Mesendoderm (in vitro differentiated cells): Measurements from ENCODE around the gene CHMP4B.
"Not testable (repeated sequence)": the region's sequence is repeated elsewhere in the genome, so short reads cannot be mapped to it uniquely, and the experiment has no call there.

Experiments
- DNase-seq: peaks from one replicate; pipeline ENCODE4 v3.0.0; 2013
- H2AK5ac ChIP-seq: 2 replicates; pipeline ENCODE4 v1.6.1; 2013; ENCODE audit warnings: low read length, inconsistent platforms
- H2BK120ac ChIP-seq: 2 replicates; pipeline ENCODE4 v1.6.1; 2013; ENCODE audit warnings: low read depth, mild to moderate bottlenecking, low read length, moderate library complexity, mixed read lengths
- H2BK15ac ChIP-seq: replicated peaks from 2 replicates; pipeline ENCODE4 v1.6.1; 2013; ENCODE audit warnings: low read depth, mild to moderate bottlenecking, moderate library complexity
- H2BK5ac ChIP-seq: 2 replicates; pipeline ENCODE4 v1.6.1; 2013; ENCODE audit warnings: low read length, inconsistent platforms
- H3K18ac ChIP-seq: 2 replicates; pipeline ENCODE4 v1.6.1; 2013; ENCODE audit warnings: mild to moderate bottlenecking, low read length, mixed read lengths
- H3K23ac ChIP-seq: one replicate; pipeline ENCODE4 v1.6.1; 2013; ENCODE audit warnings: low read length
- H3K27ac ChIP-seq: 2 replicates; pipeline ENCODE4 v1.5.1; 2013; ENCODE audit warnings: low read depth, mild to moderate bottlenecking, inconsistent platforms, low read length, moderate library complexity
- H3K27me3 ChIP-seq: 2 replicates; pipeline ENCODE4 v1.6.1; 2013; ENCODE audit warnings: low read length, control low read depth, mild to moderate bottlenecking, inconsistent platforms; ENCODE audit not compliant: insufficient read depth, poor library complexity
- H3K36me3 ChIP-seq: 2 replicates; pipeline ENCODE4 v1.6.1; 2013; ENCODE audit warnings: low read length, inconsistent platforms; ENCODE audit not compliant: control insufficient read depth, insufficient read depth
- H3K4ac ChIP-seq: one replicate; pipeline ENCODE4 v1.6.1; 2013; ENCODE audit warnings: low read depth, mild to moderate bottlenecking, low read length, moderate library complexity
- H3K4me1 ChIP-seq: 2 replicates; pipeline ENCODE4 v1.6.1; 2013; ENCODE audit warnings: low read depth, low read length, inconsistent platforms; ENCODE audit not compliant: control insufficient read depth
- H3K4me2 ChIP-seq: 2 replicates; pipeline ENCODE4 v1.6.1; 2013; ENCODE audit warnings: low read length
- H3K4me3 ChIP-seq: 2 replicates; pipeline ENCODE4 v1.5.1; 2013; ENCODE audit warnings: mild to moderate bottlenecking, low read length
- H3K56ac ChIP-seq: one replicate; pipeline ENCODE4 v1.6.1; 2013; ENCODE audit warnings: low read length
- H3K79me1 ChIP-seq: 2 replicates; pipeline ENCODE4 v1.6.1; 2013; ENCODE audit warnings: low read length, inconsistent platforms
- H3K79me2 ChIP-seq: 2 replicates; pipeline ENCODE4 v1.6.1; 2013; ENCODE audit warnings: mild to moderate bottlenecking, low read length; ENCODE audit not compliant: control insufficient read depth, insufficient read depth
- H3K9ac ChIP-seq: 2 replicates; pipeline ENCODE4 v1.6.1; 2013; ENCODE audit warnings: low read length, inconsistent platforms
- H4K5ac ChIP-seq: one replicate; pipeline ENCODE4 v1.6.1; 2013; ENCODE audit warnings: low read length
- H4K8ac ChIP-seq: one replicate; pipeline ENCODE4 v1.6.1; 2013; ENCODE audit warnings: low read depth, mild to moderate bottlenecking, control low read depth, low read length, moderate library complexity
- WGBS: extraction: QIAGEN DNeasy Blood & Tissue Kit; methylation state at CpG from one replicate; pipeline ENCODE4 v1.1.7; 2013; ENCODE audit warnings: low lambda C conversion rate, missing lambda C conversion rate; ENCODE audit not compliant: insufficient coverage; ENCODE audit errors: extremely low coverage; 5-methylcytosine and 5-hydroxymethylcytosine counted together

CHMP4B gene

DNA sequence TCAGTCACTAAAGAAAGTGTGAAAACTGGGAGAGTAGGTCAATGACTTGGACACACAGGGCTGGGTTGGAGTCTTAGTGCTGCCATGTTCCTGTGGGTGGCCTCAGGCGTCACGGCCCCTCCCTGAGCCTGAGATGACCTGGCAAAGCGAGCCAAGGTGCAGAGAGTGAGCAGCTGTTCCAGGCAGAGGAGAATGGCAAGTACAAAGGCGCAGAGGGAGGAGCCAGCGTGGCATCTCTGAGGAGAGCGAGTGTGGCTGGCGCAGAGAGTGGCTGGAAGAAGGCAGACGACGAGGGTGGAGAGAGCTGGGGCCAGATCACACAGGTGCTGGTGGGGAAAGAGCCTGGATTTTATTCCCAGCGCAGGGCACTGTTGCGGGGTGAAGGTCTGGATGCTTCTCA is 20.6 kb upstream of the CHMP4B start:
- WGBS: no CpG with 5 or more reads among the region's 11 CpGs
- no peak overlapping the region for H3K4ac ChIP-seq
- DNase-seq: no peak
- H3K27ac ChIP-seq: no peak overlapping the region
- no peak overlapping the region for H3K9ac ChIP-seq
- H2BK5ac ChIP-seq: no peak overlapping the region
- H3K4me1 ChIP-seq: no peaks in the 10 kb centered on the region
- no peak overlapping the region for H4K5ac ChIP-seq
- no peak overlapping the region for H4K8ac ChIP-seq
- H2AK5ac ChIP-seq: no peak overlapping the region
- H3K4me3 ChIP-seq: no peak overlapping the region
- no peak overlapping the region for H2BK120ac ChIP-seq
- peaks cover 1% of the 10 kb centered on the region for H3K36me3 ChIP-seq
- no peak overlapping the region for H2BK15ac ChIP-seq
- no peaks in the 10 kb centered on the region for H3K27me3 ChIP-seq
- H3K23ac ChIP-seq: no peak overlapping the region
- H3K79me2 ChIP-seq: no peaks in the 10 kb centered on the region
- H3K56ac ChIP-seq: no peak overlapping the region
- no peak overlapping the region for H3K4me2 ChIP-seq
- no peak overlapping the region for H3K18ac ChIP-seq
- H3K79me1 ChIP-seq: no peaks in the 10 kb centered on the region

DNA sequence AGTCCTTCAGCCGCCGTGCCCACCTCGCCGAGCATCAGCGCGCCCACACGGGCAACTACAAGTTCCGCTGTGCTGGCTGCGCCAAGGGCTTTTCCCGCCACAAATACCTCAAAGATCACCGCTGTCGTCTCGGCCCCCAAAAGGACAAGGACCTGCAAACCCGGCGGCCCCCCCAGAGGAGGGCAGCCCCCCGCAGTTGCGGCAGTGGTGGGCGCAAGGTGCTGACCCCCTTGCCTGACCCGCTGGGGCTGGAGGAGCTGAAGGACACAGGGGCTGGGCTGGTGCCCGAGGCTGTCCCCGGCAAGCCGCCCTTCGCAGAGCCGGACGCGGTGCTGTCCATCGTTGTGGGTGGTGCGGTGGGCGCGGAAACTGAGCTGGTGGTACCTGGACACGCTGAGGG is 20.1 kb upstream of the CHMP4B start:
- no peak overlapping the region for H2BK15ac ChIP-seq
- no peak overlapping the region for H3K4ac ChIP-seq
- no peak overlapping the region for H2BK120ac ChIP-seq
- H3K9ac ChIP-seq: no peak overlapping the region
- H3K56ac ChIP-seq: no peak overlapping the region
- H3K23ac ChIP-seq: no peak overlapping the region
- no peak for DNase-seq
- no peak overlapping the region for H3K18ac ChIP-seq
- H3K79me2 ChIP-seq: no peaks in the 10 kb centered on the region
- H3K27me3 ChIP-seq: no peaks in the 10 kb centered on the region
- no peak overlapping the region for H4K5ac ChIP-seq
- no peak overlapping the region for H3K4me3 ChIP-seq
- WGBS: no CpG with 5 or more reads among the region's 31 CpGs
- H3K79me1 ChIP-seq: no peaks in the 10 kb centered on the region
- no peak overlapping the region for H2BK5ac ChIP-seq
- no peak overlapping the region for H4K8ac ChIP-seq
- H3K4me2 ChIP-seq: no peak overlapping the region
- no peaks in the 10 kb centered on the region for H3K4me1 ChIP-seq
- no peak overlapping the region for H2AK5ac ChIP-seq
- peaks cover 1% of the 10 kb centered on the region for H3K36me3 ChIP-seq
- no peak overlapping the region for H3K27ac ChIP-seq

DNA sequence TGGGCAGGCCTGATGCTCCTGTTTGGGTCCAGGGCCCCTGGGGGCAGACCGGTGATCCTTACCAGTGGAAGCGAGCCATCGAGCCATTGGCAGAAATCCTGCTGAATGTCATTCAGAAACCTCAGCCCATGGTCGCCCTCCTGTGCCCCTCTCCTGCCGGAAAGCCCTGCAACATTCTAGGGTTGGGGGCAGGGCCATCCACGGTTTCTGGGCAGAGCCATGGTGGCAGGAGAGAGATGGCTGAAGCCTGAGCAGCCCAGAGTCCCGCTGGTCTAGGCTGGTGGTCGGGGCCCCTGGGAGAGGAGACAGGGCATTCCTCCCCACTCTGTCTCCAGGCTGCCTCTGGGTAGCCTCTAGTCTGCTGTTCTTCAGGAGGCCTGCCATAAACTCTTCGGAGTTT is 19.6 kb upstream of the CHMP4B start:
- Histone ChIP-seq H2AK5ac (no peak overlapping the region), H3K36me3 (peaks cover 1% of the 10 kb centered on the region), H3K18ac (no peak overlapping the region), H3K4me1 (no peaks in the 10 kb centered on the region), H3K4me3 (no peak overlapping the region), H3K27me3 (no peaks in the 10 kb centered on the region), H4K8ac (no peak overlapping the region), H3K9ac (no peak overlapping the region), H2BK5ac (no peak overlapping the region), H2BK120ac (no peak overlapping the region), H3K79me1 (no peaks in the 10 kb centered on the region), H3K79me2 (no peaks in the 10 kb centered on the region), H2BK15ac (no peak overlapping the region), H3K4me2 (no peak overlapping the region), H3K4ac (no peak overlapping the region), H3K56ac (no peak overlapping the region), H3K23ac (no peak overlapping the region), H4K5ac (no peak overlapping the region), H3K27ac (no peak overlapping the region)
- WGBS: no CpG with 5 or more reads among the region's 9 CpGs
- no peak for DNase-seq

DNA sequence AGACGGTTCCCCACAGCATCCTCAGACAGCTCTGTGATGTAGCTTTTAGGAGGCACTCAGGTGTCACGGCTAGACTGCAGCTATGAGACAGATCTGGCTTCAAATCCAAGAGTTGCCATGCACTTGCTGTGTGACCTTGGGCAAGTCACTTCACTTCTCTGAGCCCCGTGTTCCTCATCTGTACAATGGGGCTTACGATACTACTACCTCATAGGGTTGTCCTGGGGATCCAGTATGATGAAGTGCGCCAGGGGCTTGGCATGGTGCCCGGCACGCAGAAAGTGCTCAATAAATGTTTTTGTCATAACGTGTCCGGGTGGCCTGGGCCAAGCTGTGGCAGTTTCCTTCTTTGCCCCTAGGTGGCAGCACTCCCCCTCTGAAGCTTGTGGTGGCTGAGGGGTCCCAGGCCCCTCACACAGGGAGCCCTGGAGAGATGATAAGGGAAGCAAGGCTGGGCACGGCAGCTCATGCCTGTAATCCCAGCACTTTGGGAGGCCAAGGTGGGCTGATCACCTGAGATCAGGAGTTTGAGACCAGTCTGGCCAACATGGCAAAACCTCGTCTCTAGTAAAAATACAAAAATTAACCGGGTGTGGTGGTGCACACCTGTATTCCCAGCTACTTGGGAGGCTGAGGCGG is 19.1 kb upstream of the CHMP4B start:
- H3K36me3 ChIP-seq: peaks cover 1% of the 10 kb centered on the region
- H3K79me1 ChIP-seq: no peaks in the 10 kb centered on the region
- no peaks in the 10 kb centered on the region for H3K27me3 ChIP-seq
- H4K5ac ChIP-seq: no peak overlapping the region
- H2AK5ac ChIP-seq: no peak overlapping the region
- H2BK15ac ChIP-seq: no peak overlapping the region
- H3K4me3 ChIP-seq: no peak overlapping the region
- no peak overlapping the region for H3K18ac ChIP-seq
- no peak overlapping the region for H2BK5ac ChIP-seq
- H3K4me2 ChIP-seq: no peak overlapping the region
- no peaks in the 10 kb centered on the region for H3K79me2 ChIP-seq
- no peaks in the 10 kb centered on the region for H3K4me1 ChIP-seq
- no peak overlapping the region for H3K4ac ChIP-seq
- no peak overlapping the region for H4K8ac ChIP-seq
- no peak overlapping the region for H3K56ac ChIP-seq
- H3K23ac ChIP-seq: no peak overlapping the region
- DNase-seq: peak; percentile 40
- H3K27ac ChIP-seq: no peak overlapping the region
- no peak overlapping the region for H2BK120ac ChIP-seq
- H3K9ac ChIP-seq: no peak overlapping the region
- no CpG with 5 or more reads among the region's 13 CpGs for WGBS

DNA sequence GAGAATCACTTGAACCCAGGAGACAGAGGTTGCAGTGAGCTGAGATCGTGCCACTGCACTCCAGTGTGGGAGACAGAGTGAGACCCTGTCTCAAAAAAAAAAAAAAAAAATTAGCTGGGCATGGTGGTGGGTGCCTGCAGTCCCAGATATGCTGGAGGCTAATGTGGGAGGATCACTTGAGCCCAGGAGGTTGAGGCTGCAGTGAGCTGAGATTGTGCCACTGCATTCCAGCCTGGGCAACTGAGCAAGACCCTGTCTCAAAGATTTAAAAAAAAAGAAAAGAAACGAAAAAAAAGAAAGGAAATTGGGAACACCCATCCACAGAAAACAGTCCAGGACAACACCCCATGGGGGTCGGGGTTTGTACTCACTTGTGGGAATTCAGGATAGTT is 18.6 kb upstream of the CHMP4B start:
- not testable (repeated sequence) for H2BK15ac ChIP-seq, H3K4me1 ChIP-seq, H3K36me3 ChIP-seq, H3K4ac ChIP-seq, H2AK5ac ChIP-seq, H3K56ac ChIP-seq, H4K5ac ChIP-seq, H3K27ac ChIP-seq, H4K8ac ChIP-seq, H3K4me2 ChIP-seq, H3K79me2 ChIP-seq, H2BK120ac ChIP-seq, H3K9ac ChIP-seq, DNase-seq, H3K4me3 ChIP-seq, H2BK5ac ChIP-seq, H3K23ac ChIP-seq, H3K27me3 ChIP-seq, H3K79me1 ChIP-seq, H3K18ac ChIP-seq
- no CpG with 5 or more reads among the region's 3 CpGs for WGBS
